HepG2 (cell line): ENCODE data around the gene B3GALT5. TPM values are rescaled to one million over a fixed set of nuclear protein-coding genes. Genes with fewer than 3 reads are reported as not detected.

Experiments used
- ATAC-seq: fragments of 200-7000 bp; cut with Tn5 transposase; 3 replicates; pipeline ENCODE4 v1.9.1; 2020; ENCODE audit warnings: mild to moderate bottlenecking, moderate library complexity
- BruUV-seq: library from RNA; stranded (reverse); fragments of 400-500 nt; replicated peaks from 2 replicates; lab custom pipeline; 2021; lab: Mats Ljungman, UMichigan
- CTCF ChIA-PET: fragments of 300-600 bp; formaldehyde crosslinking; extraction: SDS; loops from one replicate; lab custom pipeline; 2021; ENCODE audit warnings: low total read pairs, inconsistent platforms, low intra/inter-chr PET ratio; lab: Yijun Ruan, JAX
- POLR2A ChIA-PET: fragments of 350-600 bp; sonication (Branson Sonifier 250); formaldehyde crosslinking; loops from one replicate; lab custom pipeline; 2020; ENCODE audit warnings: antibody characterized with exemption, inconsistent platforms; lab: Yijun Ruan, JAX
- DNase-seq: peaks from one replicate; pipeline ENCODE4 v3.0.0-alpha.2; 2015; ENCODE audit warnings: low spot score
- FAIRE-seq: peaks from 3 replicates; lab custom pipeline; 2011; peaks lifted over from hg19 to GRCh38; lab: Jason Lieb, UNC
- H2AFZ ChIP-seq: one replicate; pipeline ENCODE4 v1.6.1; 2011; ENCODE audit warnings: low read length, inconsistent platforms
- H3K27ac ChIP-seq: fragments of 300-600 bp; 3 replicates; pipeline ENCODE4 v1.8.0; 2011; ENCODE audit warnings: mixed run types, mild to moderate bottlenecking, mixed read lengths, low read length, inconsistent platforms; ENCODE audit not compliant: insufficient read depth; ENCODE audit errors: extremely low read length
- H3K27me3 ChIP-seq, 2 experiments: fragments of 200-600 bp in 1 of 2; 2 replicates in 1 of 2; 3 replicates in 1 of 2; pipeline versions ENCODE4 v1.6.0 to v1.8.0; 2011; ENCODE audit warnings: low read length in 2 of 2, mild to moderate bottlenecking in 2 of 2, moderate library complexity in 2 of 2, inconsistent platforms in 1 of 2; ENCODE audit not compliant: insufficient read depth in 2 of 2, control insufficient read depth in 1 of 2
- H3K36me3 ChIP-seq, 2 experiments: fragments of 200-600 bp in 1 of 2; replicated peaks in 1 of 2; 2 replicates in 1 of 2; 3 replicates in 1 of 2; pipeline versions ENCODE4 v1.5.1 to v1.8.0; 2011; ENCODE audit warnings: low read length in 2 of 2, inconsistent platforms in 1 of 2; ENCODE audit not compliant: insufficient read depth in 2 of 2, control insufficient read depth in 1 of 2
- H3K4me1 ChIP-seq: 2 replicates; pipeline ENCODE4 v1.5.1; 2012; ENCODE audit warnings: low read length, inconsistent platforms; ENCODE audit not compliant: insufficient read depth
- H3K4me2 ChIP-seq: 2 replicates; pipeline ENCODE4 v1.6.0; 2011; ENCODE audit warnings: low read depth, low read length, inconsistent platforms
- H3K4me3 ChIP-seq, 3 experiments: fragments of 200-600 bp in 1 of 3; sonication (generic), shearing (Covaris generic) in 1 of 3; replicated peaks in 1 of 3; 2 replicates each; pipeline ENCODE4 v1.5.1; 2011 to 2016; ENCODE audit warnings: low read length in 3 of 3, inconsistent platforms in 2 of 3, low read depth in 2 of 3, mild to moderate bottlenecking in 2 of 3, control low read depth in 1 of 3, mixed read lengths in 1 of 3; ENCODE audit not compliant: insufficient read depth in 1 of 3
- H3K79me2 ChIP-seq: one replicate; pipeline ENCODE4 v1.6.1; 2011; ENCODE audit warnings: low read length, inconsistent platforms; ENCODE audit not compliant: insufficient read depth
- H3K9ac ChIP-seq: 2 replicates; pipeline ENCODE4 v1.6.0; 2011; ENCODE audit warnings: mild to moderate bottlenecking, low read depth, low read length, inconsistent platforms; ENCODE audit not compliant: insufficient read depth
- H3K9me3 ChIP-seq: 2 replicates; pipeline ENCODE4 v1.5.1; 2012; ENCODE audit warnings: mild to moderate bottlenecking, low read length
- H4K20me1 ChIP-seq: 2 replicates; pipeline ENCODE4 v1.6.0; 2011; ENCODE audit warnings: inconsistent platforms, mild to moderate bottlenecking, low read length, moderate library complexity; ENCODE audit not compliant: insufficient read depth
- CC2D1A ChIP-seq: sonication (generic); formaldehyde crosslinking; IDR thresholded peaks from 2 replicates; pipeline ENCODE4 v1.8.1; 2023; ENCODE audit warnings: mild to moderate bottlenecking, missing genetic modification reagents
- CSRNP1 ChIP-seq: sonication (generic); formaldehyde crosslinking; IDR thresholded peaks from 2 replicates; pipeline ENCODE4 v1.8.1; 2023; ENCODE audit warnings: mild to moderate bottlenecking, missing genetic modification reagents
- ELF1 ChIP-seq: sonication (generic); formaldehyde crosslinking; IDR thresholded peaks from 2 replicates; pipeline ENCODE4 v1.4.0; 2020; ENCODE audit warnings: missing genetic modification reagents
- HOXA7 ChIP-seq: sonication (generic); formaldehyde crosslinking; IDR thresholded peaks from 2 replicates; pipeline ENCODE4 v1.8.1; 2022; ENCODE audit warnings: mild to moderate bottlenecking, missing genetic modification reagents, moderate library complexity
- MAZ ChIP-seq, 2 experiments: sonication (generic) in 1 of 2; formaldehyde crosslinking in 1 of 2; IDR thresholded peaks; 2 replicates each; pipeline versions ENCODE4 v1.5.0 to v1.6.1; 2012 to 2020; ENCODE audit warnings: low read depth in 2 of 2, mild to moderate bottlenecking in 2 of 2, borderline replicate concordance in 1 of 2, improper control_type of control experiment in 1 of 2, low read length in 1 of 2, missing genetic modification reagents in 1 of 2, moderate library complexity in 1 of 2
- NCOA1 ChIP-seq: sonication (generic); formaldehyde crosslinking; IDR thresholded peaks from 2 replicates; pipeline ENCODE4 v1.9.0; 2021; ENCODE audit warnings: missing genetic modification reagents
- RAD51 ChIP-seq: fragments of 450-650 bp; IDR thresholded peaks from 2 replicates; pipeline ENCODE4 v1.6.1; 2016; ENCODE audit warnings: borderline replicate concordance
- RFX3 ChIP-seq: IDR thresholded peaks from 2 replicates; pipeline ENCODE4 v1.6.1; 2016; ENCODE audit warnings: missing biosample characterization, missing genetic modification reagents
- YEATS2 ChIP-seq: sonication (generic); formaldehyde crosslinking; IDR thresholded peaks from 2 replicates; pipeline ENCODE4 v1.4.0; 2020; ENCODE audit warnings: missing genetic modification reagents, borderline replicate concordance
- ZBTB39 ChIP-seq: sonication (generic); formaldehyde crosslinking; IDR thresholded peaks from 2 replicates; pipeline ENCODE4 v1.5.0; 2020; ENCODE audit warnings: missing genetic modification reagents
- ZFY ChIP-seq: sonication (generic); formaldehyde crosslinking; IDR thresholded peaks from 2 replicates; pipeline ENCODE4 v1.4.0; 2020; ENCODE audit warnings: missing genetic modification reagents
- ZNF251 ChIP-seq: sonication (generic); formaldehyde crosslinking; IDR thresholded peaks from 2 replicates; pipeline ENCODE4 v1.9.0; 2021; ENCODE audit warnings: mild to moderate bottlenecking, missing genetic modification reagents
- ZNF367 ChIP-seq: sonication (generic); formaldehyde crosslinking; IDR thresholded peaks from 2 replicates; pipeline ENCODE4 v1.4.0; 2020; ENCODE audit warnings: missing genetic modification reagents, borderline replicate concordance
- ZNF672 ChIP-seq: sonication (generic); formaldehyde crosslinking; IDR thresholded peaks from 2 replicates; pipeline ENCODE4 v1.8.1; 2022; ENCODE audit warnings: missing genetic modification reagents
- ZNF746 ChIP-seq: sonication (generic); formaldehyde crosslinking; IDR thresholded peaks from 2 replicates; pipeline ENCODE4 v1.8.0; 2022; ENCODE audit warnings: mild to moderate bottlenecking, missing genetic modification reagents
- WGBS: methylation state at CpG from one replicate; pipeline ENCODE4 v1.1.6; 2017; ENCODE audit warnings: low lambda C conversion rate; 5-methylcytosine and 5-hydroxymethylcytosine counted together
- in situ Hi-C: cut with HindIII; loops from 2 replicates; pipeline ENCODE4 v1.10.0; 2017; ENCODE audit warnings: low pct_unique_long_range_greater_than_20kb; ENCODE audit not compliant: extremely low pct_ligation_motif_present
- intact Hi-C: fragments of 100-400 bp; cut with micrococcal nuclease; formaldehyde crosslinking; loops from one replicate; pipeline ENCODE4 v1.10.0; 2022; ENCODE audit not compliant: unreplicated experiment
- polyA plus RNA-seq, 8 experiments: library from polyadenylated mRNA; depleted of rRNA in 3 of 8; stranded (reverse) in 7 of 8; unstranded in 1 of 8; fragments of >200 nt; fragmentation: Illumina TruSeq in 4 of 8; extraction: Trizol in 4 of 8; gene quantifications; 2 replicates each; pipeline versions ENCODE4 v1.2.1 to v1.2.3, GENCODE V29; 2011 to 2016; ENCODE audit warnings: low read depth in 4 of 8, missing spikeins in 1 of 8, mixed read lengths in 1 of 8; ENCODE audit not compliant: insufficient read depth in 1 of 8
- total RNA-seq, 5 experiments: library from RNA; depleted of rRNA; stranded (reverse); fragments of >200 nt; fragmentation: Illumina TruSeq; extraction: Trizol; gene quantifications; 2 replicates each; pipeline ENCODE4 v1.2.3, GENCODE V29; 2016; ENCODE audit warnings: low read depth in 1 of 5

The B3GALT5 gene
- total and polyA plus RNA-seq, 2 of the 13 experiments (the other 11 are each of a cell fraction or from before 2014, with no cell fraction given) = 0.02 to 0.03 TPM

GRCh38 chr21:39611551-39612190 lies 1.1 kb upstream of the B3GALT5 start:
- no peaks in the 10 kb centered on the region for H4K20me1 ChIP-seq
- peaks cover 4 to 32% of the 10 kb centered on the region in 2 experiments; a peak in 4 of 5 replicates for H3K27me3 ChIP-seq
- no peak overlapping the region for H3K4me3 ChIP-seq
- H3K36me3 ChIP-seq = no peaks in the 10 kb centered on the region
- no peak overlapping the region for H3K27ac ChIP-seq
- FAIRE-seq (no peak), ATAC-seq (no peak), DNase-seq (no peak)
- no peak overlapping the region for H2AFZ ChIP-seq
- WGBS = 46% methylated on average over 12 of the region's 19 CpGs
- POLR2A ChIA-PET = no interaction called here
- no peak for TF ChIP-seq ZNF251 (CRISPR knock-in tag)
- TF ChIP-seq ZNF746 (CRISPR knock-in tag) = no peak
- TF ChIP-seq YEATS2 = no peak
- no peak for TF ChIP-seq CSRNP1 (CRISPR knock-in tag)
- no peak for TF ChIP-seq HOXA7 (CRISPR knock-in tag)
- TF ChIP-seq ELF1 (CRISPR knock-in tag) = no peak
- TF ChIP-seq ZBTB39 = no peak
- TF ChIP-seq RAD51 = no peak
- no peak for TF ChIP-seq NCOA1
- TF ChIP-seq ZFY (CRISPR knock-in tag) = no peak
- TF ChIP-seq MAZ (IDR thresholded peaks at IDR 0.05; ENCODE audit: borderline replicate concordance, low read depth, low read length) = no peak
- TF ChIP-seq MAZ (CRISPR knock-in tag; IDR thresholded peaks at IDR 0.05; ENCODE audit: low read depth) = no peak
- TF ChIP-seq CC2D1A (CRISPR knock-in tag) = no peak
- no peak for TF ChIP-seq RFX3 (CRISPR knock-in tag)
- no peak for TF ChIP-seq ZNF367 (CRISPR knock-in tag)
- TF ChIP-seq ZNF672 (CRISPR knock-in tag) = no peak
- no peaks in the 10 kb centered on the region for H3K79me2 ChIP-seq
- intact Hi-C loops = no loop called here
- CTCF ChIA-PET = no interaction called here
- no TSS peak for BruUV-seq
- no peaks in the 10 kb centered on the region for H3K4me1 ChIP-seq
- no peak overlapping the region for H3K9ac ChIP-seq
- no peak overlapping the region for H3K4me2 ChIP-seq
- no peaks in the 10 kb centered on the region for H3K9me3 ChIP-seq
- in situ Hi-C loops = no loop called here
